Thyroid gland (tissue), 4 donors: ENCODE data around the gene SYT3. TPM values are rescaled to one million over a fixed set of nuclear protein-coding genes. Genes with fewer than 3 reads are reported as not detected.

Experiments
- DNase-seq, 2 donors: peaks; one replicate each; pipeline ENCODE4 v3.0.0-alpha.2; 2019
- H3K27ac ChIP-seq, 3 donors: fragments of 200-600 bp; sonication (generic); 1 replicate in 2 of 3; 2 replicates in 1 of 3; pipeline ENCODE4 v1.5.1; 2016 to 2019; ENCODE audit warnings: mild to moderate bottlenecking in 1 of 3, moderate library complexity in 1 of 3
- H3K27me3 ChIP-seq: fragments of 200-600 bp; sonication (generic); one replicate; pipeline ENCODE4 v1.5.1; 2019
- H3K36me3 ChIP-seq, 2 donors: fragments of 200-600 bp; sonication (generic); one replicate each; pipeline ENCODE4 v1.5.1; 2016 to 2019
- H3K4me1 ChIP-seq, 2 donors: fragments of 200-600 bp; sonication (generic); one replicate each; pipeline ENCODE4 v1.5.1; 2017 to 2019
- H3K4me3 ChIP-seq, 3 donors: fragments of 200-600 bp; sonication (generic); replicated peaks in 1 of 3; 1 replicate in 2 of 3; 2 replicates in 1 of 3; pipeline ENCODE4 v1.5.1; 2016; ENCODE audit warnings: mild to moderate bottlenecking in 1 of 3
- H3K9me3 ChIP-seq: fragments of 200-600 bp; sonication (generic); one replicate; pipeline ENCODE4 v1.5.1; 2017
- CTCF ChIP-seq, 6 experiments: fragments of 200-600 bp in 3 of 6; fragments of 450-650 bp in 3 of 6; sonication (generic) in 3 of 6; IDR thresholded peaks; one replicate each; pipeline ENCODE4 v1.5.1; 2016 to 2019; ENCODE audit warnings: antibody characterized with exemption in 6 of 6, mild to moderate bottlenecking in 2 of 6, inconsistent platforms in 1 of 6, moderate library complexity in 1 of 6
- POLR2A ChIP-seq, 2 donors: fragments of 450-650 bp; IDR thresholded peaks; one replicate each; pipeline ENCODE4 v1.6.1; 2017; ENCODE audit warnings: antibody characterized with exemption in 2 of 2, mild to moderate bottlenecking in 2 of 2, moderate library complexity in 1 of 2
- WGBS, 2 donors: methylation state at CpG; one replicate each; pipeline ENCODE4 v1.1.5; 2017; 5-methylcytosine and 5-hydroxymethylcytosine counted together
- intact Hi-C: fragments of 100-400 bp; cut with DNase I; formaldehyde crosslinking; loops from one replicate; pipeline ENCODE4 v1.15.1; 2023
- total RNA-seq, 4 donors: library from RNA; depleted of rRNA; stranded (reverse); fragments of >200 nt; gene quantifications; one replicate each; pipeline ENCODE4 v1.2.3, GENCODE V29; 2016

SYT3 gene
- total RNA-seq, 4 donors from 2014 or later = 0.67 to 1.4 (median 1.3) TPM; not detected in 1

DNA sequence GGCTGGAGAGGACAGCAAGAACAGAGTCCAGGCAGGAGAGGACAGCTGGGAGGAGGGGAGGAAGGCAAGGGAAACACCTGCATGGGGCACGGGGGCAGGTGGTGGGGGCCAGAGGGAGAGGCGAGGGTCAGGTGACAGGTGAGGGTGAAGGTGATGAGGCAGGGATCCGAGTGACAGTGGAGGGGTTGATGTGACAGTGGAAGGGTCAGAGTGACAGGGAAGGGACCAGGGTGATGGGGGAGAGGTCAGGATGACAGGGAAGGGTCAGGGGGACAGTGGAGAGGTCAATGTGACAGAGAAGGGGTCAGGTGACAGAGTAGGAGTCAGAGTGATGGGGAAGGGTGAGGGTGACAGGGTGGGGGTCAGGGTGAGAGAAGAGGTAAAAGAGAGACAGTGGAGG, 38.6 kb upstream of the SYT3 start:
- 56 to 60% methylated on average over 3 of the region's 3 CpGs for WGBS, 2 donors
- no peaks in the 10 kb centered on the region for H3K36me3 ChIP-seq
- no peak overlapping the region for H3K4me3 ChIP-seq
- H3K9me3 ChIP-seq = no peaks in the 10 kb centered on the region
- H3K27ac ChIP-seq = no peak overlapping the region
- TF ChIP-seq CTCF (IDR thresholded peaks at IDR 0.05) (no peak), POLR2A (IDR thresholded peaks at IDR 0.05) (no peak)
- DNase-seq = no peak
- intact Hi-C loops = no loop called here
- H3K27me3 ChIP-seq = no peaks in the 10 kb centered on the region
- H3K4me1 ChIP-seq = no peaks in the 10 kb centered on the region

- DNase-seq = no peak
- TF ChIP-seq CTCF (IDR thresholded peaks at IDR 0.05) = no peak
- TF ChIP-seq POLR2A (IDR thresholded peaks at IDR 0.05) = no peak
- Histone ChIP-seq H3K27ac (no peak overlapping the region), H3K36me3 (no peaks in the 10 kb centered on the region), H3K27me3 (no peaks in the 10 kb centered on the region), H3K4me1 (no peaks in the 10 kb centered on the region), H3K9me3 (no peaks in the 10 kb centered on the region), H3K4me3 (no peak overlapping the region)
- intact Hi-C loops = no loop called here
- 40 to 52% methylated on average over 5 of the region's 5 CpGs for WGBS, 2 donors
Measured at GRCh38 chr19:50677636-50678035, 38.0 kb upstream of the SYT3 start.

- no peak for DNase-seq
- Histone ChIP-seq H3K9me3 (no peaks in the 10 kb centered on the region), H3K4me1 (no peaks in the 10 kb centered on the region), H3K27me3 (no peaks in the 10 kb centered on the region), H3K4me3 (no peak overlapping the region), H3K36me3 (no peaks in the 10 kb centered on the region), H3K27ac (no peak overlapping the region)
- intact Hi-C loops = no loop called here
- no peak for TF ChIP-seq POLR2A (IDR thresholded peaks at IDR 0.05)
- no peak for TF ChIP-seq CTCF (IDR thresholded peaks at IDR 0.05)
- 61 to 72% methylated on average over 1 of the region's 1 CpG for WGBS, 2 donors
Measured at GRCh38 chr19:50676625-50677197, 37.0 kb upstream of the SYT3 start.

- peaks cover 0 to 4% of the 10 kb centered on the region in 2 donors for H3K4me1 ChIP-seq
- intact Hi-C loops = no loop called here
- TF ChIP-seq CTCF (IDR thresholded peaks at IDR 0.05) = no peak
- TF ChIP-seq POLR2A (IDR thresholded peaks at IDR 0.05) = no peak
- no peak for DNase-seq
- WGBS, 2 donors = 18 to 22% methylated on average over 11 to 15 of the region's 15 CpGs
- H3K27ac ChIP-seq = no peak overlapping the region
- H3K4me3 ChIP-seq = no peak overlapping the region
- H3K9me3 ChIP-seq = no peaks in the 10 kb centered on the region
- H3K27me3 ChIP-seq = peaks cover 13% of the 10 kb centered on the region
- no peaks in the 10 kb centered on the region for H3K36me3 ChIP-seq
Measured at GRCh38 chr19:50673118-50673517, 33.4 kb upstream of the SYT3 start.

DNA sequence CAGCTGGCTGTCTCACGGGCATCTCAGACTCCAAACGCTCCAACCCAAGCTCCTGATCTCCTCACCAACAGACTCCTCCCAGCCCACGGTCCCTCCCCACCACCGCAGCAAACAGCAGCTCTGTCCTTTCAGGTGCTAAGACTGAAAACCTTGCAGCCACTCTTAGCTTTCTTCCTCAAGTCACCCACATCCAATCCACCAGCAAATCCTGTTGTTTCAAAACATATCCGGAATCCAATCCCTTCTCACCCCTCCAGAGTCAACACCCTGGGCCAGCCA, 30.4 kb upstream of the SYT3 start:
- intact Hi-C loops = no loop called here
- TF ChIP-seq CTCF (IDR thresholded peaks at IDR 0.05) (no peak), POLR2A (IDR thresholded peaks at IDR 0.05) (no peak)

More for the DNA sequence above, 30.4 kb upstream of the SYT3 start:
- H3K4me1 ChIP-seq = peaks cover 0 to 14% of the 10 kb centered on the region in 2 donors
- H3K36me3 ChIP-seq = no peaks in the 10 kb centered on the region
- H3K4me3 ChIP-seq = no peak overlapping the region
- H3K9me3 ChIP-seq = no peaks in the 10 kb centered on the region
- no peak overlapping the region for H3K27ac ChIP-seq
- 27 to 31% methylated on average over 5 of the region's 5 CpGs for WGBS, 2 donors
- DNase-seq = no peak
- H3K27me3 ChIP-seq = peaks cover 32% of the 10 kb centered on the region
